GM12878 (cell line): Measurements from ENCODE around the gene DOCK2. TPM values are rescaled to one million over a fixed set of nuclear protein-coding genes. Genes with fewer than 3 reads are reported as not detected.

Experiments used
- CBX3 ChIP-seq: fragments of 200-600 bp; sonication (generic); IDR thresholded peaks from 2 replicates; pipeline ENCODE4 v1.6.1; 2016; ENCODE audit warnings: low read depth, borderline replicate concordance
- CREB1 ChIP-seq: IDR thresholded peaks from 2 replicates; pipeline ENCODE4 v1.6.1; 2012; ENCODE audit warnings: low read depth, mild to moderate bottlenecking, inconsistent platforms
- HDAC2 ChIP-seq: fragments of 200-600 bp; sonication (generic); IDR thresholded peaks from 2 replicates; pipeline ENCODE4 v1.6.1; 2017
- JUNB ChIP-seq: IDR thresholded peaks from 2 replicates; pipeline ENCODE4 v1.6.1; 2016; ENCODE audit warnings: antibody characterized with exemption, mild to moderate bottlenecking
- KAT2A ChIP-seq: conservative IDR thresholded peaks from 2 replicates; pipeline ENCODE4 v1.6.1; 2011; ENCODE audit warnings: low read depth, low read length; ENCODE audit not compliant: control insufficient read depth
- MYB ChIP-seq: fragments of 150-350 bp; IDR thresholded peaks from 2 replicates; pipeline ENCODE4 v1.6.1; 2014; ENCODE audit warnings: mild to moderate bottlenecking, low read depth, low read length, borderline replicate concordance
- MYC ChIP-seq: IDR thresholded peaks from 2 replicates; pipeline ENCODE4 v1.6.1; 2011; ENCODE audit warnings: mild to moderate bottlenecking, low read length, moderate library complexity, inconsistent platforms; ENCODE audit not compliant: insufficient read depth, insufficient replicate concordance, insufficient read length, severe bottlenecking
- NFYA ChIP-seq: IDR thresholded peaks from 2 replicates; pipeline ENCODE4 v1.6.1; 2011; ENCODE audit warnings: low read depth, mild to moderate bottlenecking, low read length, improper control_type of control experiment, borderline replicate concordance
- NFYB ChIP-seq: IDR thresholded peaks from 2 replicates; pipeline ENCODE4 v1.6.1; 2011; ENCODE audit warnings: low read depth, mild to moderate bottlenecking, low read length, improper control_type of control experiment, moderate library complexity; ENCODE audit not compliant: insufficient read depth
- PAX5 ChIP-seq: IDR thresholded peaks from 2 replicates; pipeline ENCODE4 v1.6.1; 2011; ENCODE audit warnings: low read depth, low read length, borderline replicate concordance
- PAX8 ChIP-seq: fragments of 450-650 bp; IDR thresholded peaks from 2 replicates; pipeline ENCODE4 v1.6.1; 2017; ENCODE audit warnings: mild to moderate bottlenecking, moderate library complexity
- POLR2AphosphoS2 ChIP-seq: IDR thresholded peaks from 2 replicates; pipeline ENCODE4 v1.6.1; 2011; ENCODE audit warnings: low read depth, mild to moderate bottlenecking, low read length, improper control_type of control experiment, moderate library complexity
- RAD51 ChIP-seq: fragments of 450-650 bp; IDR thresholded peaks from 2 replicates; pipeline ENCODE4 v1.6.1; 2016; ENCODE audit warnings: moderate library complexity, mild to moderate bottlenecking, inconsistent platforms
- RB1 ChIP-seq: fragments of 450-650 bp; formaldehyde crosslinking; IDR thresholded peaks from 2 replicates; pipeline ENCODE4 v1.6.1; 2017; ENCODE audit warnings: mild to moderate bottlenecking, borderline replicate concordance
- RUNX3 ChIP-seq: IDR thresholded peaks from 2 replicates; pipeline ENCODE4 v1.6.1; 2012; ENCODE audit warnings: low read length, inconsistent platforms
- SIN3A ChIP-seq: IDR thresholded peaks from 2 replicates; pipeline ENCODE4 v1.6.1; 2012; ENCODE audit warnings: low read depth, low read length, improper control_type of control experiment
- SP1 ChIP-seq: IDR thresholded peaks from one replicate; pipeline ENCODE4 v1.6.1; 2011; ENCODE audit warnings: low read depth, low read length
- SRF ChIP-seq, 2 experiments: IDR thresholded peaks; 2 replicates each; pipeline ENCODE4 v1.6.1; 2011; ENCODE audit warnings: low read depth in 2 of 2, low read length in 2 of 2, mild to moderate bottlenecking in 1 of 2, moderate library complexity in 1 of 2
- SUZ12 ChIP-seq: fragments of 200-600 bp; sonication (generic); IDR thresholded peaks from one replicate; pipeline ENCODE4 v1.6.1; 2018; ENCODE audit warnings: antibody characterized with exemption, mild to moderate bottlenecking; ENCODE audit not compliant: unreplicated experiment
- TARDBP ChIP-seq: IDR thresholded peaks from 2 replicates; pipeline ENCODE4 v1.6.1; 2016; ENCODE audit warnings: borderline replicate concordance
- polyA plus RNA-seq, 11 experiments: library from polyadenylated mRNA; depleted of rRNA in 4 of 11; unstranded in 6 of 11; stranded (reverse) in 5 of 11; fragments of >200 nt; fragmentation: Nextera tagmentation in 4 of 11; fragmentation: Illumina TruSeq in 1 of 11; extraction: Ambion mirVana in 4 of 11; extraction: Trizol in 1 of 11; gene quantifications; 1 replicate in 1 of 11; 2 replicates in 10 of 11; pipeline versions ENCODE4 v1.2.1 to v1.2.3, GENCODE V29; 2011 to 2016; ENCODE audit warnings: inconsistent platforms in 2 of 11, missing spikeins in 2 of 11, low read depth in 1 of 11
- total RNA-seq, 4 experiments: library from RNA; depleted of rRNA in 3 of 4; stranded (reverse); fragments of >200 nt in 3 of 4; fragmentation: Illumina TruSeq in 1 of 4; extraction: Trizol in 1 of 4; gene quantifications; 2 replicates each; pipeline versions ENCODE4 v1.2.1 to v1.2.3, GENCODE V29; 2013 to 2021
- TF ChIP-seq, protein P1 (sequence below): IDR thresholded peaks from 2 replicates; pipeline ENCODE4 v1.6.1; 2011; ENCODE audit warnings: borderline replicate concordance, low read depth, mild to moderate bottlenecking, moderate library complexity, mixed read lengths, low read length; ENCODE audit not compliant: insufficient read depth; ENCODE audit errors: extremely low read length
- TF ChIP-seq, protein P2 (sequence below): IDR thresholded peaks from 2 replicates; pipeline ENCODE4 v1.6.1; 2011; ENCODE audit warnings: borderline replicate concordance, low read depth, mild to moderate bottlenecking, moderate library complexity, low read length; ENCODE audit not compliant: insufficient read depth, poor library complexity, severe bottlenecking
- TF ChIP-seq, protein P3 (sequence below), 3 experiments: IDR thresholded peaks in 2 of 3; conservative IDR thresholded peaks in 1 of 3; 2 replicates each; pipeline ENCODE4 v1.5.1; 2011; ENCODE audit warnings: low read depth in 3 of 3, low read length in 3 of 3, mild to moderate bottlenecking in 3 of 3, control low read depth in 2 of 3, moderate library complexity in 2 of 3, inconsistent platforms in 1 of 3, mixed read lengths in 1 of 3; ENCODE audit not compliant: control insufficient read depth in 2 of 3, insufficient read depth in 1 of 3; ENCODE audit errors: extremely low read depth in 1 of 3
- TF ChIP-seq, protein P4 (sequence below): fragments of 150-350 bp; IDR thresholded peaks from 2 replicates; pipeline ENCODE4 v1.6.1; 2016; ENCODE audit warnings: low read depth, low read length

Gene DOCK2
- total and polyA plus RNA-seq, 10 of the 15 experiments (the other 5 are each of a cell fraction or from before 2014, with no cell fraction given) = 34.2 to 192 (median 118) TPM

DNA sequence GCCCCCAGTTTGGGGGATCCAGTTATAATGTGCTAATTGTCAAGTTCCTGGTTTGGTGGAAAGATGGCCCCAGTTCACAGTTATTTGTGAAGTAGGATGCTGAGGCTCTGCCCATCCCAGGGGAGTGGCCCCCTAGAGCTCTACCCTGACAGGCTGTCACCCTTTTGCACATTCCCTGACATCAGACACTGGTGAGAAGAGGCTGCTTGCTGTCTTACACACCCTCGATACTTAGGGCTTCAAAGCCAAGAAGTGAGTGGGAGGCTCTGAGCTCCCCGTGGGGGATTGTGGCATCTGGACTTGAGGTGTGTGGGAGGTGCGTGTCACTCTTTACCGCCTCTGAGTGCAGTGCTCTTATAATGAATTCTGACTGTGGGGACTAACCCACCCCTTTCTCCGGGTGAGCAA, 168.5 kb downstream of the DOCK2 start (continued):
- TF ChIP-seq RUNX3 = peak; percentile 92
- TF ChIP-seq SP1 = peak; percentile 78
- TF ChIP-seq, protein P1, sequence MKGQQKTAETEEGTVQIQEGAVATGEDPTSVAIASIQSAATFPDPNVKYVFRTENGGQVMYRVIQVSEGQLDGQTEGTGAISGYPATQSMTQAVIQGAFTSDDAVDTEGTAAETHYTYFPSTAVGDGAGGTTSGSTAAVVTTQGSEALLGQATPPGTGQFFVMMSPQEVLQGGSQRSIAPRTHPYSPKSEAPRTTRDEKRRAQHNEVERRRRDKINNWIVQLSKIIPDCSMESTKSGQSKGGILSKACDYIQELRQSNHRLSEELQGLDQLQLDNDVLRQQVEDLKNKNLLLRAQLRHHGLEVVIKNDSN = no peak
- TF ChIP-seq MYC = no peak
- TF ChIP-seq SIN3A = no peak
- no peak for TF ChIP-seq PAX8
- peak; percentile 87 for TF ChIP-seq PAX5
- no peak for TF ChIP-seq HDAC2
- peak; percentile 90; the same call in 1 of the 2 replicates for TF ChIP-seq RB1
- TF ChIP-seq, protein P2, sequence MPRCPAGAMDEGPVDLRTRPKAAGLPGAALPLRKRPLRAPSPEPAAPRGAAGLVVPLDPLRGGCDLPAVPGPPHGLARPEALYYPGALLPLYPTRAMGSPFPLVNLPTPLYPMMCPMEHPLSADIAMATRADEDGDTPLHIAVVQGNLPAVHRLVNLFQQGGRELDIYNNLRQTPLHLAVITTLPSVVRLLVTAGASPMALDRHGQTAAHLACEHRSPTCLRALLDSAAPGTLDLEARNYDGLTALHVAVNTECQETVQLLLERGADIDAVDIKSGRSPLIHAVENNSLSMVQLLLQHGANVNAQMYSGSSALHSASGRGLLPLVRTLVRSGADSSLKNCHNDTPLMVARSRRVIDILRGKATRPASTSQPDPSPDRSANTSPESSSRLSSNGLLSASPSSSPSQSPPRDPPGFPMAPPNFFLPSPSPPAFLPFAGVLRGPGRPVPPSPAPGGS = peak; percentile 87
- peak; percentile 55; the same call in 1 of the 2 replicates for TF ChIP-seq POLR2AphosphoS2
- TF ChIP-seq NFYA = no peak
- no peak for TF ChIP-seq KAT2A
- no peak for TF ChIP-seq RAD51
- TF ChIP-seq SUZ12 = no peak
- TF ChIP-seq SRF (IDR thresholded peaks at IDR 0.05; ENCODE audit: low read depth in 2 of 2, low read length in 2 of 2) = no peak
- TF ChIP-seq JUNB = no peak
- TF ChIP-seq MYB = peak; percentile 77; the same call in 1 of the 2 replicates
- TF ChIP-seq, protein P3, sequence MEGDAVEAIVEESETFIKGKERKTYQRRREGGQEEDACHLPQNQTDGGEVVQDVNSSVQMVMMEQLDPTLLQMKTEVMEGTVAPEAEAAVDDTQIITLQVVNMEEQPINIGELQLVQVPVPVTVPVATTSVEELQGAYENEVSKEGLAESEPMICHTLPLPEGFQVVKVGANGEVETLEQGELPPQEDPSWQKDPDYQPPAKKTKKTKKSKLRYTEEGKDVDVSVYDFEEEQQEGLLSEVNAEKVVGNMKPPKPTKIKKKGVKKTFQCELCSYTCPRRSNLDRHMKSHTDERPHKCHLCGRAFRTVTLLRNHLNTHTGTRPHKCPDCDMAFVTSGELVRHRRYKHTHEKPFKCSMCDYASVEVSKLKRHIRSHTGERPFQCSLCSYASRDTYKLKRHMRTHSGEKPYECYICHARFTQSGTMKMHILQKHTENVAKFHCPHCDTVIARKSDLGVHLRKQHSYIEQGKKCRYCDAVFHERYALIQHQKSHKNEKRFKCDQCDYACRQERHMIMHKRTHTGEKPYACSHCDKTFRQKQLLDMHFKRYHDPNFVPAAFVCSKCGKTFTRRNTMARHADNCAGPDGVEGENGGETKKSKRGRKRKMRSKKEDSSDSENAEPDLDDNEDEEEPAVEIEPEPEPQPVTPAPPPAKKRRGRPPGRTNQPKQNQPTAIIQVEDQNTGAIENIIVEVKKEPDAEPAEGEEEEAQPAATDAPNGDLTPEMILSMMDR (IDR thresholded peaks at IDR 0.05 in 2 of 3, conservative IDR thresholded peaks at IDR 0.05 in 1 of 3; ENCODE audit: control insufficient read depth in 2 of 3, extremely low read depth in 1 of 3, insufficient read depth in 1 of 3, low read depth in 3 of 3, low read length in 3 of 3) = no peak
- TF ChIP-seq CBX3 = no peak
- TF ChIP-seq CREB1 = peak; percentile 80
- no peak for TF ChIP-seq TARDBP
- no peak for TF ChIP-seq NFYB
- TF ChIP-seq, protein P4, sequence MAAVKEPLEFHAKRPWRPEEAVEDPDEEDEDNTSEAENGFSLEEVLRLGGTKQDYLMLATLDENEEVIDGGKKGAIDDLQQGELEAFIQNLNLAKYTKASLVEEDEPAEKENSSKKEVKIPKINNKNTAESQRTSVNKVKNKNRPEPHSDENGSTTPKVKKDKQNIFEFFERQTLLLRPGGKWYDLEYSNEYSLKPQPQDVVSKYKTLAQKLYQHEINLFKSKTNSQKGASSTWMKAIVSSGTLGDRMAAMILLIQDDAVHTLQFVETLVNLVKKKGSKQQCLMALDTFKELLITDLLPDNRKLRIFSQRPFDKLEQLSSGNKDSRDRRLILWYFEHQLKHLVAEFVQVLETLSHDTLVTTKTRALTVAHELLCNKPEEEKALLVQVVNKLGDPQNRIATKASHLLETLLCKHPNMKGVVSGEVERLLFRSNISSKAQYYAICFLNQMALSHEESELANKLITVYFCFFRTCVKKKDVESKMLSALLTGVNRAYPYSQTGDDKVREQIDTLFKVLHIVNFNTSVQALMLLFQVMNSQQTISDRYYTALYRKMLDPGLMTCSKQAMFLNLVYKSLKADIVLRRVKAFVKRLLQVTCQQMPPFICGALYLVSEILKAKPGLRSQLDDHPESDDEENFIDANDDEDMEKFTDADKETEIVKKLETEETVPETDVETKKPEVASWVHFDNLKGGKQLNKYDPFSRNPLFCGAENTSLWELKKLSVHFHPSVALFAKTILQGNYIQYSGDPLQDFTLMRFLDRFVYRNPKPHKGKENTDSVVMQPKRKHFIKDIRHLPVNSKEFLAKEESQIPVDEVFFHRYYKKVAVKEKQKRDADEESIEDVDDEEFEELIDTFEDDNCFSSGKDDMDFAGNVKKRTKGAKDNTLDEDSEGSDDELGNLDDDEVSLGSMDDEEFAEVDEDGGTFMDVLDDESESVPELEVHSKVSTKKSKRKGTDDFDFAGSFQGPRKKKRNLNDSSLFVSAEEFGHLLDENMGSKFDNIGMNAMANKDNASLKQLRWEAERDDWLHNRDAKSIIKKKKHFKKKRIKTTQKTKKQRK = no peak
